Mesenchymal stem cell (in vitro differentiated cells and primary cell): Measurements from ENCODE around the gene RUNX1.
"Not testable (repeated sequence)": the region's sequence is repeated elsewhere in the genome, so short reads cannot be mapped to it uniquely, and the experiment has no call there.

ENCODE experiments used
- DNase-seq: peaks from one replicate; pipeline ENCODE4 v3.0.0-alpha.2; 2013
- H2AFZ ChIP-seq: one replicate; pipeline ENCODE4 v1.6.1; 2013; ENCODE audit warnings: low read depth, mild to moderate bottlenecking, control low read depth, inconsistent platforms, low read length, moderate library complexity
- H2AK5ac ChIP-seq: 2 replicates; pipeline ENCODE4 v1.6.1; 2013; ENCODE audit warnings: low read length, moderate library complexity, mild to moderate bottlenecking, inconsistent platforms; ENCODE audit not compliant: severe bottlenecking
- H2BK120ac ChIP-seq: one replicate; pipeline ENCODE4 v1.6.1; 2013; ENCODE audit warnings: low read depth, mild to moderate bottlenecking, inconsistent platforms, low read length, moderate library complexity
- H2BK12ac ChIP-seq, 2 experiments: one replicate each; pipeline ENCODE4 v1.6.1; 2013; ENCODE audit warnings: inconsistent platforms in 2 of 2, low read length in 2 of 2, mild to moderate bottlenecking in 2 of 2, moderate library complexity in 2 of 2, control low read depth in 1 of 2
- H2BK15ac ChIP-seq: one replicate; pipeline ENCODE4 v1.6.1; 2013; ENCODE audit warnings: mild to moderate bottlenecking, low read depth, inconsistent platforms; ENCODE audit not compliant: poor library complexity, severe bottlenecking
- H2BK5ac ChIP-seq: 2 replicates; pipeline ENCODE4 v1.6.1; 2013; ENCODE audit warnings: low read depth, mild to moderate bottlenecking, low read length, control low read depth, inconsistent platforms; ENCODE audit not compliant: poor library complexity, severe bottlenecking
- H3K14ac ChIP-seq, 2 experiments: one replicate each; pipeline ENCODE4 v1.6.1; 2013; ENCODE audit warnings: inconsistent platforms in 2 of 2, low read length in 2 of 2, control low read depth in 1 of 2, mild to moderate bottlenecking in 1 of 2, moderate library complexity in 1 of 2
- H3K18ac ChIP-seq, 2 experiments: one replicate each; pipeline ENCODE4 v1.6.1; 2013; ENCODE audit warnings: inconsistent platforms in 2 of 2, low read length in 2 of 2, control low read depth in 1 of 2, low read depth in 1 of 2, mild to moderate bottlenecking in 1 of 2
- H3K23ac ChIP-seq, 2 experiments: one replicate each; pipeline ENCODE4 v1.6.1; 2013; ENCODE audit warnings: inconsistent platforms in 2 of 2, low read length in 2 of 2, mild to moderate bottlenecking in 2 of 2, moderate library complexity in 2 of 2, control low read depth in 1 of 2
- H3K27ac ChIP-seq: 2 replicates; pipeline ENCODE4 v1.5.1; 2013; ENCODE audit warnings: mild to moderate bottlenecking, moderate library complexity, low read length, control low read depth, inconsistent platforms; ENCODE audit not compliant: poor library complexity, severe bottlenecking
- H3K27me3 ChIP-seq, 2 experiments: 2 replicates each; pipeline versions ENCODE4 v1.6.1 to v1.7.0; 2013; ENCODE audit warnings: low read length in 2 of 2, mild to moderate bottlenecking in 2 of 2, moderate library complexity in 2 of 2, control low read depth in 1 of 2, inconsistent platforms in 1 of 2; ENCODE audit not compliant: control insufficient read depth in 1 of 2, insufficient read depth in 1 of 2
- H3K36me3 ChIP-seq, 2 experiments: 2 replicates each; pipeline versions ENCODE4 v1.6.1 to v1.7.0; 2013; ENCODE audit warnings: low read length in 2 of 2, control low read depth in 1 of 2, inconsistent platforms in 1 of 2, low read depth in 1 of 2, mild to moderate bottlenecking in 1 of 2; ENCODE audit not compliant: insufficient read depth in 2 of 2, control insufficient read depth in 1 of 2
- H3K4ac ChIP-seq, 2 experiments: one replicate each; pipeline ENCODE4 v1.6.1; 2013; ENCODE audit warnings: inconsistent platforms in 2 of 2, low read length in 2 of 2, mild to moderate bottlenecking in 2 of 2, moderate library complexity in 2 of 2, control low read depth in 1 of 2, low read depth in 1 of 2
- H3K4me1 ChIP-seq: 2 replicates; pipeline ENCODE4 v1.6.1; 2013; ENCODE audit warnings: low read depth, low read length, control low read depth; ENCODE audit not compliant: control insufficient read depth, insufficient read depth
- H3K4me2 ChIP-seq: 2 replicates; pipeline ENCODE4 v1.6.1; 2013; ENCODE audit warnings: low read length, mild to moderate bottlenecking, inconsistent platforms; ENCODE audit not compliant: poor library complexity, severe bottlenecking
- H3K4me3 ChIP-seq, 2 experiments: 2 replicates each; pipeline versions ENCODE4 v1.5.1 to v1.7.0; 2013; ENCODE audit warnings: low read length in 2 of 2, mild to moderate bottlenecking in 2 of 2, control low read depth in 1 of 2, low read depth in 1 of 2; ENCODE audit not compliant: insufficient read depth in 1 of 2
- H3K79me1 ChIP-seq: replicated peaks from 2 replicates; pipeline ENCODE4 v1.6.1; 2013; ENCODE audit warnings: mild to moderate bottlenecking, control low read depth, low read length, inconsistent platforms; ENCODE audit not compliant: poor library complexity, severe bottlenecking
- H3K9ac ChIP-seq: 2 replicates; pipeline ENCODE4 v1.7.0; 2013; ENCODE audit warnings: mild to moderate bottlenecking, low read length, moderate library complexity
- H3K9me3 ChIP-seq: 2 replicates; pipeline ENCODE4 v1.7.0; 2013; ENCODE audit warnings: mild to moderate bottlenecking, low read length; ENCODE audit not compliant: control insufficient read depth
- H4K8ac ChIP-seq: one replicate; pipeline ENCODE4 v1.6.1; 2013; ENCODE audit warnings: inconsistent platforms, mild to moderate bottlenecking, low read length, moderate library complexity
- H4K91ac ChIP-seq: one replicate; pipeline ENCODE4 v1.6.1; 2013; ENCODE audit warnings: mild to moderate bottlenecking, low read length, inconsistent platforms
- WGBS: methylation state at CpG from one replicate; pipeline ENCODE4 v1.1.7; 2013; ENCODE audit warnings: mixed read lengths; 5-methylcytosine and 5-hydroxymethylcytosine counted together

The RUNX1 gene

GRCh38 chr21:34807146-34807880 is 241.8 kb downstream of the RUNX1 start:
- peak overlapping the region; percentile 80 to 85 for H3K4ac ChIP-seq

GRCh38 chr21:34806423-34806822 is 242.7 kb downstream of the RUNX1 start:
- Histone ChIP-seq H2AK5ac (no peak overlapping the region), H3K27me3 (no peaks in the 10 kb centered on the region), H3K4ac (no peak overlapping the region), H2BK120ac (no peak overlapping the region), H3K18ac (no peak overlapping the region), H3K9me3 (peaks cover 24% of the 10 kb centered on the region), H3K14ac (no peak overlapping the region), H3K79me1 (peaks cover 20% of the 10 kb centered on the region), H2BK5ac (no peak overlapping the region), H2BK12ac (no peak overlapping the region), H3K36me3 (peaks cover 5 to 87% of the 10 kb centered on the region in 2 experiments), H4K8ac (no peak overlapping the region), H3K4me1 (peaks cover 27% of the 10 kb centered on the region), H3K4me3 (peak overlapping the region in 1 of 2 experiments; percentile 13), H3K23ac (no peak overlapping the region), H2AFZ (no peak overlapping the region), H2BK15ac (no peak overlapping the region), H4K91ac (no peak overlapping the region), H3K9ac (no peak overlapping the region), H3K4me2 (no peak overlapping the region), H3K27ac (no peak overlapping the region)
- DNase-seq, result no peak
- 98% methylated on average over 3 of the region's 3 CpGs for WGBS

More at GRCh38 chr21:34807146-34807880, 241.8 kb downstream of the RUNX1 start:
- Histone ChIP-seq H3K27me3 (no peaks in the 10 kb centered on the region), H3K27ac (peak overlapping the region; percentile 97), H2BK5ac (peak overlapping the region; percentile 97), H3K4me2 (peak overlapping the region; percentile 8), H2AK5ac (peak overlapping the region; percentile 99), H2AFZ (no peak overlapping the region), H3K4me1 (peaks cover 24% of the 10 kb centered on the region), H2BK15ac (no peak overlapping the region), H3K79me1 (peaks cover 19% of the 10 kb centered on the region), H2BK120ac (peak overlapping the region; percentile 91), H3K36me3 (peaks cover 5 to 85% of the 10 kb centered on the region in 2 experiments), H3K23ac (no peak overlapping the region), H3K18ac (peak overlapping the region; percentile 89 to 96), H4K91ac (peak overlapping the region; percentile 19), H3K9ac (peak overlapping the region; percentile 82), H3K9me3 (peaks cover 24% of the 10 kb centered on the region), H4K8ac (peak overlapping the region; percentile 86), H3K4me3 (peak overlapping the region in 1 of 2 experiments; percentile 6), H3K14ac (no peak overlapping the region), H2BK12ac (peak overlapping the region; percentile 60 to 78)
- peak; percentile 99 for DNase-seq
- WGBS, result 69% methylated on average over 7 of the region's 7 CpGs

GRCh38 chr21:34805157-34805556 is 243.9 kb downstream of the RUNX1 start:
- Histone ChIP-seq H2BK120ac (no peak overlapping the region), H3K23ac (no peak overlapping the region), H3K9me3 (peaks cover 24% of the 10 kb centered on the region), H2BK12ac (no peak overlapping the region), H3K4me3 (no peak overlapping the region), H4K8ac (no peak overlapping the region), H3K36me3 (peaks cover 0 to 87% of the 10 kb centered on the region in 2 experiments), H3K14ac (no peak overlapping the region), H3K9ac (no peak overlapping the region), H3K4me2 (no peak overlapping the region), H3K27me3 (no peaks in the 10 kb centered on the region), H3K4me1 (peaks cover 22% of the 10 kb centered on the region), H2BK15ac (no peak overlapping the region), H2AFZ (no peak overlapping the region), H4K91ac (no peak overlapping the region), H2BK5ac (no peak overlapping the region), H3K4ac (no peak overlapping the region), H3K79me1 (peaks cover 14% of the 10 kb centered on the region), H3K18ac (no peak overlapping the region), H3K27ac (no peak overlapping the region), H2AK5ac (no peak overlapping the region)
- no peak for DNase-seq

GRCh38 chr21:34804584-34804983 is 244.5 kb downstream of the RUNX1 start:
- H3K4me3 ChIP-seq, H2BK120ac ChIP-seq, H3K4ac ChIP-seq, H2AFZ ChIP-seq, H2BK12ac ChIP-seq, H3K4me2 ChIP-seq, H3K23ac ChIP-seq, DNase-seq, H3K14ac ChIP-seq, H2BK5ac ChIP-seq, H2BK15ac ChIP-seq, H3K27me3 ChIP-seq, H4K8ac ChIP-seq, H4K91ac ChIP-seq, H3K18ac ChIP-seq, H2AK5ac ChIP-seq, H3K27ac ChIP-seq, H3K9ac ChIP-seq: not testable (repeated sequence)
- Histone ChIP-seq H3K9me3 (peaks cover 24% of the 10 kb centered on the region), H3K36me3 (peaks cover 0 to 87% of the 10 kb centered on the region in 2 experiments), H3K4me1 (peaks cover 22% of the 10 kb centered on the region), H3K79me1 (peaks cover 14% of the 10 kb centered on the region)
- 92% methylated on average over 4 of the region's 7 CpGs for WGBS
